ENCODE results near the gene PCBP4.
A peak's percentile ranks its signal among the peaks of the same experiment; 100 is the strongest.

PCBP4 gene

DNA sequence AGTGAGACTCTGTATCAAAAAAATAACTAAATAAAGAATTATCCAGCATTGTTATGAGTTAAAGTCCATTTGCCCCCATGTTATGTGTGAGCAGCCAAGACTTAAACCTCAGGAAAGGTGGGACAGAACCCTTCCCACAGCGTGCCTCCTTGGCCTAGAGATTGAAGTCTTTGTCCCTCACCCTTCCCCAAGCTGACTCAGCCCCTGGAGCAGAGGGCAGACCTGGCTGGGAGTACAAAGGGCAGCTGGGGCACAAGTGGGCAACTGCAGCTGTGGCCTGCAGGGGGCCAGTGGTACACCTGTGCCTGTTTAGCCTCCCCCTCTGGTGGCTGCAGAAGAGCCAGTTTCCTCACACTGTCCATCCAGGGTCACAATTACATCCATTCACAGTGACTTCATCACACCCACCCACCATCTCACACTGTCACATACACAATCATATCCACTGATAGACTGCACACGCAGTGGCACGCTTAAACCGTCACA is 15.1 kb upstream of the PCBP4 start:
- TF ChIP-seq EZH2phosphoT487 (IDR thresholded peaks at IDR 0.05; ENCODE audit: borderline replicate concordance, low read length) = no peak
- TF ChIP-seq CTCF (IDR thresholded peaks at IDR 0.05; ENCODE audit: low read depth, low read length, poor library complexity, severe bottlenecking) = peak; percentile 85
- H3K27ac ChIP-seq (ENCODE audit: low read depth, low read length) = peak overlapping the region; percentile 60
- H3K9me2 ChIP-seq (replicated peaks; ENCODE audit: control insufficient read depth, low read length) = no peaks in the 10 kb centered on the region
- H4K20me1 ChIP-seq (ENCODE audit: control insufficient read depth, insufficient read depth, low read depth, low read length) = no peaks in the 10 kb centered on the region
- peaks cover 23% of the 10 kb centered on the region for H3K79me2 ChIP-seq (ENCODE audit: control insufficient read depth, low read length)
- H3K27me3 ChIP-seq (ENCODE audit: control insufficient read depth, low read length) = no peaks in the 10 kb centered on the region
- peak overlapping the region; percentile 99 for H3K4me2 ChIP-seq (ENCODE audit: low read length)
- H3K4me1 ChIP-seq (ENCODE audit: control insufficient read depth, low read length) = peaks cover 30% of the 10 kb centered on the region
- H3K4me3 ChIP-seq (ENCODE audit: low read length) = peak overlapping the region; percentile 90
- H3K36me3 ChIP-seq (ENCODE audit: control insufficient read depth, low read length) = peaks cover 6% of the 10 kb centered on the region; the same call in 1 of the 2 replicates
- no peaks in the 10 kb centered on the region for H3K9me3 ChIP-seq (ENCODE audit: control insufficient read depth, insufficient read depth, low read length)
- H3F3A ChIP-seq (ENCODE audit: control insufficient read depth, insufficient read depth) = peaks cover 14% of the 10 kb centered on the region

DNA sequence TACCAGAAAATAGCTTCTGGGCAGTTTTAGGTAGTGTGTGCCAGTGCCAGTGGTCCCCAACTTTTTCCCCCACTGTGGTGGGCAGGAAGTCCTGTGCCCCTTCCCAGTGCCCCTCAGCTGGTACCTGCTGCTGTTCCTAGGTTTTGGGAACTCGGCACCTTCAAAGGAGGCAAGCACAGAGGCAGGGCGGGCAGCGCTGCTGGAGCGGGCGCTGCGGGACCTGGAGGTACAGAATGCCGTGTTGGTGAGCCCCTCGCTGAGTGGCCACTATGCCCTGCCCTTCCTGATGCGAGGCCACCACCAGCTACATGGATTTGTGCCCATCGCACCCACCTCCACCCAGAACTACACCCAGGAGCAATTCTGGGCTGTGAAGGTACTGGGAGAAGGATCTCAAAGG is 13.0 kb upstream of the PCBP4 start:
- Histone ChIP-seq H3K9me3 (ENCODE audit: control insufficient read depth, insufficient read depth, low read length) (no peaks in the 10 kb centered on the region), H3K27ac (ENCODE audit: low read depth, low read length) (no peak overlapping the region), H3K9me2 (replicated peaks; ENCODE audit: control insufficient read depth, low read length) (no peaks in the 10 kb centered on the region), H3K27me3 (ENCODE audit: control insufficient read depth, low read length) (no peaks in the 10 kb centered on the region), H4K20me1 (ENCODE audit: control insufficient read depth, insufficient read depth, low read depth, low read length) (no peaks in the 10 kb centered on the region), H3F3A (ENCODE audit: control insufficient read depth, insufficient read depth) (peaks cover 30% of the 10 kb centered on the region), H3K4me3 (ENCODE audit: low read length) (no peak overlapping the region), H3K36me3 (ENCODE audit: control insufficient read depth, low read length) (peaks cover 6% of the 10 kb centered on the region; the same call in 1 of the 2 replicates), H3K4me2 (ENCODE audit: low read length) (no peak overlapping the region), H3K79me2 (ENCODE audit: control insufficient read depth, low read length) (peaks cover 27% of the 10 kb centered on the region), H3K4me1 (ENCODE audit: control insufficient read depth, low read length) (peaks cover 39% of the 10 kb centered on the region)
- no peak for TF ChIP-seq EZH2phosphoT487 (IDR thresholded peaks at IDR 0.05; ENCODE audit: borderline replicate concordance, low read length)
- TF ChIP-seq CTCF (IDR thresholded peaks at IDR 0.05; ENCODE audit: low read depth, low read length, poor library complexity, severe bottlenecking) = no peak

DNA sequence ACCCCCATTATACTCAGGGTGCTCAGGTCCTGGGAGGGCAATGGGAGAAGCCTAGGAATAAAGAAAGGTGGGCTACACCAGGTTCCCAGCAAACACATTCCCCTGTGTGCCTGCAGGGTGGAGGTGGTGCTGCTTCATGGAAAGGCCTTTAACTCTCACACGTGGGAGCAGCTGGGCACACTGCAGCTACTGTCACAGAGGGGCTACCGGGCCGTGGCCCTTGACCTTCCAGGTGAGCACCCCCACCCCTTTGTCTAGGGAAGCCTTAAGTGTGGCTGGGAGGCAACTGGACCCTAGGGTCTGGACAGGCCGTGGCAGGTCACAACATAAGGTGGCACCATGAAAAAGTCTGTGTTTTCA is 10.9 kb upstream of the PCBP4 start:
- Histone ChIP-seq H3K36me3 (ENCODE audit: control insufficient read depth, low read length) (peaks cover 8% of the 10 kb centered on the region), H3K9me2 (replicated peaks; ENCODE audit: control insufficient read depth, low read length) (no peaks in the 10 kb centered on the region), H3K27ac (ENCODE audit: low read depth, low read length) (no peak overlapping the region), H3K4me3 (ENCODE audit: low read length) (no peak overlapping the region), H3K27me3 (ENCODE audit: control insufficient read depth, low read length) (no peaks in the 10 kb centered on the region), H3K4me1 (ENCODE audit: control insufficient read depth, low read length) (peaks cover 37% of the 10 kb centered on the region), H3K4me2 (ENCODE audit: low read length) (no peak overlapping the region), H3K9me3 (ENCODE audit: control insufficient read depth, insufficient read depth, low read length) (no peaks in the 10 kb centered on the region), H3K79me2 (ENCODE audit: control insufficient read depth, low read length) (peaks cover 41% of the 10 kb centered on the region), H3F3A (ENCODE audit: control insufficient read depth, insufficient read depth) (peaks cover 24% of the 10 kb centered on the region), H4K20me1 (ENCODE audit: control insufficient read depth, insufficient read depth, low read depth, low read length) (no peaks in the 10 kb centered on the region)
- TF ChIP-seq EZH2phosphoT487 (IDR thresholded peaks at IDR 0.05; ENCODE audit: borderline replicate concordance, low read length) (no peak), CTCF (IDR thresholded peaks at IDR 0.05; ENCODE audit: low read depth, low read length, poor library complexity, severe bottlenecking) (no peak)

All from DOHH2 (cell line).